Measurements from ENCODE around the gene ULBP2.
A peak's percentile ranks its signal among the peaks of the same experiment; 100 is the strongest.
"Not testable (repeated sequence)": the region's sequence is repeated elsewhere in the genome, so short reads cannot be mapped to it uniquely, and the experiment has no call there.

The ULBP2 gene

DNA sequence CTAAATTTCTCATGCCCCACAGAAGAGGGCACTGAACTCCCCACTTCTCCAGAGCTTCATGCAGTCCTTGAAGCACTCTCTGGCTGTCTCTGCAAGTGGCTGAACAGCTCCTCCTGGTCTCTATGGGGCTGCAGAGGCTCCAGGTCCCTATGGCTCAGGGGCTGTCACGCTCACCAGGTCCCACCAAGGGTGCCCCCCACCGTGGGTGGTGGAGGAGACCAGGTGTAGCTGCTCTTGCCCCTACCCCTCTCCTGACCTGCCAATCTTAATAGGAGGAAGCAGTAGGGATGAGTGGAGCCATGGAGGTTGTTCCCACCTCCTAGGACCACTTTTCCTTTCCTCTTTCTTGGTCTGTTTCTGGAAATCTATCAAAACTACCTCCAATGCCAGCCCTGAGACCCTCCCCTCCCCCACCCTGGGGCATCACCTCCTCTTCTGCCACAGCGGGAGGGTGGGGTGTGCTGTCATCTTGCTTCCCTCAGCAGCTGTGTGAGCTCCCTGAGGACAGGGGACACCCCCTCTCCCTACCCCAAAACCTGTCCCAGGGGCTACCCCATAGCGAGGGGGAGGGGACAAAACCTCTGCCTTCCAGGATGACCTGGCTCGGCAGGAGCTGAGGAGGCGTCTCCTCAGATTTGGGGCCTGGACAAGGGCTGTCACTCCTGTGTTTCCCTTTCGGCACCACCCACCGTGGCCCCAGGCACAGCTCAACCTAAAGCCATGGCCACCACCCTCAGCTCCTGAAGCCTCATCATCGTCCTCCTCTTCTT is 31.9 kb upstream of the ULBP2 start:
- DNase-seq, result no peak

DNA sequence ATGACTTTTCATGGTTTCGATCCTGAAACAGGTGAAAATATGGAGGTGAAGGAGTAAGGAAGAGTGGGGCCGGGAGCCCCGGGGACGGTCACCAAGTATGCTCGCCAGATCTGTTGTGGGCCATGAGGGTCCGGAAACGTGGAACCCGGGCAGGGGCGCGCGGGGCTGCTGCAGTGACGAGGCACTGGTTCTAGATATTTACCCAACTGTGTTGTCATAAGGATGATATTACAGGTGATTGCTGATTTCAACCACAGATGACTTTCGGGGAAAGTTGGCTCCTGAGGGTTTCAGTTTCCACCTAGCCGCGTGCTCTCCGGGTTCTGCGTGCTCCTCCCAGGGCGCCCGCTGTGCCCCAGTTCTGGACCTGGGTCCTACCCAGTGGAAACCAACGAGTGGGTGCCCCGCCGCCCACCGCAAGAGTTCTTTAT is 31.1 kb upstream of the ULBP2 start:
- DNase-seq, result no peak

DNA sequence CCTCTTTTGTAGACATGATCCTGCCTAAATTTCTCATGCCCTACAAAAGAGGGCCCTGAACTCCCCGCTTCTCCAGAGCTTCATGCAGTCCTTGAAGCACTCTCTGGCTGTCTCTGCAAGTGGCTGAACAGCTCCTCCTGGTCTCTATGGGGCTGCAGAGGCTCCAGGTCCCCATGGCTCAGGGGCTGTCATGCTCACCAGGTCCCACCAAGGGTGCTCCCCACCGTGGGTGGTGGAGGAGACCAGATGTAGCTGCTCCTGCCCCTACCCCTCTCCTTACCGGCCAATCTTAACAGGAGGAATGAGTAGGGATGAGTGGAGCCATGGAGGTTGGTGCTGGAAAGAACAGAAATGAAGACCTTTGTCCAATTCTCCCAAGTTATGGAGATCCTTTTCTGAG is 29.1 kb upstream of the ULBP2 start:
- DNase-seq, result not testable (repeated sequence)

DNA sequence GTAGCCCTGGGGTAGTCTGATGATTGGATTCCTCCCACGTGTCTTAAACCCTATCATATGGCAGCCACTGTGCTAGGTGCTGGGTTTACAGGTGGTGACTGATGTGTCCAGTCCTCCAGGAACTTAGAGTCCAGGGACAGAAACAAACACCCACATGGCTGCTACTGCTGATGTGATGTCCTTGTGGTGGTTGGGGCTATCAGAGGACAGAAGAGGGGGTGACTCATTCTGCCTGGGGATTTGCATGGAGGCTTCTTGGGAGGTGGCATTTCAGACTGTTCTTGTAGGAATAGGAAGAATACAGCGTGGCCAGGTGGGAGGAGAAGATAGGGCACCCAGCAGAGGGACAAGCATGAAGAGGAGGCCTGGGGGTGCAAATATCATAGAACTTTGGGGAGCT is 28.7 kb upstream of the ULBP2 start:
- no peak for DNase-seq

DNA sequence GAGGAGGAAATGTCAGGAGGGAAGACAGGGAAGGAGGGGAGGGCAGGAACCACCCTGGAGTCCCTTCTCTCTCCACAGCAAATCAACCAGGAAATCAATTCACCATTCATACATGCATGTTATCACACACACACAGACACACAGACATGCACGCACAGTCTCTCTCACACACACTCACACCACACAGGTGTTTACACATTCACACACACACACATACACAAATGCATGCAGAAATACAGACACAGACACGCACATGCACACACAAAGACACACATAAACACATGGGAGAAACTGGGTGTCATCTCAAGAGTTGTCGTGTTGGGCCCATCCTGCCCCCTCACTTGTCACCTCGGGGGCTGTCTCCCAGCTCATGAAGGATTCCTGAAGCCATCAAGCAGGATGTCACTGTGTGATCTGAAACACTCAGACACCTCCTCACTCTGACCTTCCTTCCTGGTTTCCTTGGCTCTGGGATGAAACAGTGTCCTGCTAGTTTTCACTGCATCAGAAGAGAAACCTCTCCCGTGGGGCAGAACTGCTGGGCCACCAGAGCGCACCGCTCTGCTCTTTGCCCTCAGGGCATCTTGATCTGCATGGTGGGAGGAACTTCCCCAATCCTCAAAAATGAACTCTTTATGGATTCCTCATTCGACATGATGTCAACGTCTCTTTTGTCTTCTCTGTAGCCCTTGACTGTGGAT is 28.1 kb upstream of the ULBP2 start:
- DNase-seq, result no peak

DNA sequence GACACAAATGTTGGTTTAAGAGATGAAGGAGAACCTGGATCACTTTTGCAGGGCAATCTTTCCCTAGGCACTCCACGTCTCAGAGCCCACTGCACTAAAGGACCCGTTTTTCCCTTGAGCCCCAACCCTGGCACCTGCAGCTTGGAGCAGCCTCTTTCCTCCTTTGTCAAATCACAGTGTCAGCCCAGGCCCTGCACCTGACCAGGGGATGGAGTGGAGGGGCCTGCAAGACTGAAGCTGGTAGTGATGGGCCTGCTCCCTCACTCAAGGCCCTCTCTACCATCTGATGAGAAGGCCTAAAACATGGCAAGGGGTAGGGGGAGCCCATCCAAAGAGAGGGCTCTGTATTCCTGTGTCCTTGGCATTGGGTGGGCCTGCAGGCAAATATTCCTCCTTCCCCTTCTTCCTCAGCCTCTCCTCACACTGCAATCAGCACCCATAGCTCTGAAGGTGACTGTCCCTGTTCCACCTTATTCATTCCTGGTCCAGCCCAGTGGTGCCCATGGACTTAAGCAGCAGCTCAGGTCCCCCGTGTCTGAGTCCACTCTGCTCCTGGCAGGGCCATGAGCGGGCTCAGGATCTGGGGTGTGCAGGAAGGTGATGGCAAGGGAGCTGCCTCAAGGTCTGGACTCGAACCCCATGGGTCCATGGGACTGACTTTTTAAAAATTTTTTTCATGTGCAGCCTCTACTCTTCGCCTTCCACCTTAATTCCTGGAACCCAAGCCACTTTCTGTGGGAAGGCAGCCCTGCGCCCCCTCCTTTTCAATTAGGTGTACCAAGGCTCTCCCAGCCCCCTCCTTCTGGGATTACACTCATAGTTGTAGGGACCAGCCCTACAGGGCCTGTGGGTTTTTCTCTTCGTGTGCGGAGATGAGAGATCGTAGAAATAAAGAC is 25.6 kb upstream of the ULBP2 start:
- no peak for DNase-seq

DNA sequence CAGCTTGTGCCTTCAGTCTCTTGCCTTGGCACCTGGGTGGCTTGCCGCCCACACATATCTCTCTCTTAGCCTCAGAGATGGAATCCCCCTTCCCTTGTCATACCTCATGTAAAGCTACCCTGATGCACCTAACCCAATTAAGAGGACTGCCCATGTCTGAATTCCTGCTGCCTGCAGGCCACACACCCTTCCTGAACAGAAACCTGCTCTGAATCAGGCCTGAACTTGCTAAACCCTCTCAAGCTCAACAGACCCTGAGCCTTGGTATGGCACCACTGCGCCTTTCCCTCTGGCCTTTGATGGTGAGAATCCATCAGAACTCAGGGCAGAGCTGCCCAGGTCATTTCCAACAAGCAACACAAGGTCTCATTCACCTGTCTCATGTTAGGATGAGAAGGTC is 24.1 kb upstream of the ULBP2 start:
- no peak for DNase-seq

DNA sequence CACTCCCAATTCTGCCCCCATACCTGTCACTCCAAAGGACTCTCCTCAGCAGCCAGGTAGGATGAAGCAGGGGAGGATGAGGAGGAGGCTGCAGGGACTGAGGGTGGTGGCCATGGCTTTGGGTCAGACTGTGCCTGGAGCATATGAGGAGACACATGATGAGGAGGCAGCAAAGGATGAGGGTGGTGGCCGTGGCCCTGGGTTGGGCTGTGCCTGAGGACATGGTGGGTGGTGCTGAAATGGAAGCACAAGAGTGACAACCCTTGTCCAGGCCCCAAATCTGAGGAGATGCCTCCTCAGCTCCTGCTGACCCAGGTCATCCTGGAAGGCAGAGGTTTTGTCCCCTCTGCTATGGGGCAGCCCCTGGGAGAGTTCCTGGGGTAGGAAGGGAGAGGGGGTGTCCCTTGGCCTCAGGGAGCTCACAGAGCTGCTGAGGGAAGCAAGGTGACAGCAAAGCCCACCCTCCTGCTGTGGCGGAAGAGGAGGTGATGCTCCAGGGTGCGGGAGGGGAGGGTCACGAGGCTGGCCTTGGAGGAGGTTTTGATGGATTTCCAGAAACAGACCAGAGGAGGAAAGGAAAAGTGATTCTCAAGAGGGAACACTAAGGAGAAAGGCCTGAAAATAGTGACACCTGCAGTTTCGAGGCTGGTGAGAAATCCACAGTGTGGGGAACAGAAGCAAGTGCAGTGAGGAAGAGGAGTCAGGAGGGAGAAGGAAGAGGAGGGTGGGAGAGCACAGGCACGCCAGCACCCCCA is 23.5 kb upstream of the ULBP2 start:
- DNase-seq, result no peak

DNA sequence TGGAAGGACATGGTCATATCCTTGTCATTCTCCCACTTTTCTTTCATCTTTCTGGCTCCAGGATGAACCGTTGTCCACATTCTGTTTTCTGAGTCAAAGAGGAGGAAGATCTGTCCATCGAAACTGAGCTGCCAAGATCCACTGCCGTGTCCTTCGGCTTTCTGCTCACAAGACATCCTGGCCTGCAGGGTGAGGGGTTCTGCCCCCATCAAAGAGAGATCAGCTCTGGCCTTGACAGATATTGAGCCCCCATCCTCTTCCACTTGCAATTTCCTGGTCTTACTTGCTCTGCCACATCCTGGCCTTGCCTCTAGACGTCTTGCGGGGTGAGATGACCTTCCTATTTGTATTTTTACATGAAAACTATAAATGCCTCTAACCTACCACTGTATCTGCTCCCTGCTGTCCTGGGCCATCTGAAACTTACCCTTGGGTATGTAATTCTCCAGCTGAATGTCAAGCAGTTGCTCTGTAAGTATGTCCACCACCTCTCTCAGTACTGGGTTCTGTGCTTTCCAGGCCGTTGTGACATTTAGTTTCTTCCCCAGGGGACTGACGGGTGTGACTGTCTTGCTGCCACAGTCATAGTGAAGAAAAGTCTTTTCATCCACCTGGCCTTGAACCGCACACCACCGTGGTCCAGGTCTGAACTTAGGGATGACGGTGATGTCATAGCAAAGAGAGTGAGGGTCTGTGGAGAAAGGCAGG is 22.5 kb upstream of the ULBP2 start:
- not testable (repeated sequence) for DNase-seq

DNA sequence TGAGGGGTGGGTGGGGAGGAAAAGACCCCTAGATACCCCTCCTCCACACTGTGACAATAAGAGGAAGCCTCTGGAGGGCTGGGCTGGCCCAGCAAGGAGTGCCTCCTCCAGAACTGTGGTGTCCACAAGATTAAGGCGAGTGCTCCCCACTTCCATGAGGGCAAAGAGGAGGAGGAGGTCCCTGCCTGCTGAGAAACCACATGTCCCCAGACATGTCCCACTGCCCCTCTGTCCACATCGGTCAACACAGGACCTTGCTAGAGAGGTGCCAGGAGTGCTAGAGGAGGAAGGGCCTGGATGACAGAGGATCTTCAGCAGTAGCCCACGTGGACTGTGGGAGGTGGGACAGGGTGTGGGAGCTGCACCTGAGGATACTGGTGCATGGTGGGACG is 22.0 kb upstream of the ULBP2 start:
- DNase-seq, result no peak

DNA sequence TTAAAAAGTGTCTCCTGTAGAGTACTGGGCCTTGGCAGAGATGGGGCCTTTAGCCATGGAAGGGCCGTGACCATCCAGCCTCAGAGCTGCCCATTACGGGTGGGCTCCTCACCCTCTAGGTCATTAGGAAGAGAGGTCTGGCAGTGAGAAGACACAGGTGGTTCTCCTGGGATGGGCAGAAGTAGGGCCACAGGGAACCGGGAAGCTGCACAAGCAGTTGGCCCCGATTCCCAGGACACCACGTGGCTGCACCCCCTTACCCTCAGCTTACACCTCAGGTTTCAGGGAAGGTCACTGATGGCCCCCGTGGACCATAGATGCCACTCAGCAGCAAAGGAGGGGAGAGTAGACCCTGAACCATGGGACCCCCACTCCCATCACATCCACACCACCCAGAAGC is 20.5 kb upstream of the ULBP2 start:
- no peak for DNase-seq

DNA sequence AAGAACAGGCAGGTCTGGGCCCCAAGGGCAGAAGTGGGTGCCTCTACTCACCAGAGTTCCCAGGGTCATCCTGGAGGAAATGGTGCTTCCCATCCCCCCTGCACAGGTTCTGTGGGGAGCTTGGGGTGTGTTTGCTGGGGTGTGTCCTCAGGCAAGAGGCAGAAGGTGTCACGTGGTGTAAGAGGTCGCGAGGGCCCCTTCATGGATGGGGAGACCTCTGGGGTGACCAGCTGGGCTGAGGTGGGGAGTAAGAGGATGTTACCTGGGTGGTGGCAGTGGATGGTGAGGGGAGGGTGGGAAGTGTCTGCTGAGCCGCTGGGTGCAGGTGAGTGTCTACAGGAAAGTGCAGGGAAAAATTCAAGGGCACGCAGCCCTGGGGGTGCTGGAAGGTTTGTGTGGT is 19.7 kb upstream of the ULBP2 start:
- not testable (repeated sequence) for DNase-seq

DNA sequence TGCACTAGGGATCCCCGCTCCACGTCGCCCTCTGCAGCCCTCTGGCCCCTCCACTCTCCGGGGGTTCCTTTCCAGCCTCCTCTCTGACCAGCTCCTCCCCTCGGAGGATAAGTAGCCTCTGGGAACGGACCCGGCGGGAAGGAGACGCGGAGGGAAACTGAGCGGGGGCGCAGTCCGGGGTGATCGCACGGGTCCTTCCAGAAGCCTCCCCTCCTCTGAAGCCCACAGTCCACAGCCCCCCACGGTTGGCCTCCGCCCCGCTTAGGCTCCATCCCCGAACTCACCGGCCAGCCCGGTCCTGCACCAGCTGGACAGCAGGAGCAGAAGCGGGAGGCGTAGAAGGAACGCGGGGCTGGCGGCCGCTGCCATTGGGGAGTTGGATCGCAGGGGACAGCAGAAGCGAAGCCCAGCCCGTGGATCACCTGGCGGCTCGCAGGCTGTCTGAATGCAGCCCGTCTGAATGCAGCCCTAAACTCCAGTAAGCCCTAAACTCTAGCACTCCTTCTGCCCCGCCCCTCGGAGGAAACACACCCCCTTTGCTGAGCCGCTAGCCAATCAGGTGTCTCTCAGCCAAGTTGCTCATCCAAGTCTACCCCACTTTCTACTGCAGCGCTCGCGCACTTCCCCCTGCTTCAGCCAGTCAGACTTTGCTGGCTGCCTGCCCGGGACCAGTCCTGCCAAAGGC is 19.0 kb upstream of the ULBP2 start, which contains the start of gene RAET1G:
Gene RAET1G, minus strand, starts transcription at position 480 of the 685 bp plus-strand sequence. Its CDS starts 111 bp downstream, at position 369.
- DNase-seq, result peak; percentile 85

DNA sequence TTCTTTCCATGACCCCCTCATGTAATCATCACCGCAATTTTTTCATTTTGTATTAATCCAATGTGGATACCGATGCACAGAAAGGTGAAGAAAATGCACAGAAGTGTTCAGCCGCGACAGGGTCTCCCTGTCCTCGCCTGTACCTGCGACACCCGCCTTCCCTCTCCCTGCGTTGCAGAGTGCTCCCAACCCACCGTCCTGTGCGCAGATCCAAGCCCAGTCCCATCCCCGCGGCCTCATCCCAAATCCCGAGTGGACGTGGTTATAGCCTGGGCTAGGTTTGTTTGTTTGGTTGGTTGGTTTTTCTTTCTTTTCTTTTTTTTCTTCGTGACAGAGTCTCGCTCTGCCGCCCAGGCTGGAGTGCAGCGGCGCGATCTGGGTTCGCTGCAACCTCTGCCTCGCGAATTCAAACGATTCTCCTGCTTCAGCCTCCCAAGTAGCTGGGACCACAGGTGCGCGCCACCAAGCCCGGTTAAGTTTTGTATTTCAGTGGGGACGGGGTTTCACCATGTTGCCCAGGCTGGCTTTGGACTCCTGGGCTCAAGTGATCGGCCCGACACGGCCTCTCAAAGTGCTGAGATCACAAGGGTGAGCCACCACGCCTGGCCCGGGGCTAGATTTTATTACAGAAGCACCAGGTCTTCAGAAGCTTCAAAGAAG is 18.4 kb upstream of the ULBP2 start:
- DNase-seq, result no peak

DNA sequence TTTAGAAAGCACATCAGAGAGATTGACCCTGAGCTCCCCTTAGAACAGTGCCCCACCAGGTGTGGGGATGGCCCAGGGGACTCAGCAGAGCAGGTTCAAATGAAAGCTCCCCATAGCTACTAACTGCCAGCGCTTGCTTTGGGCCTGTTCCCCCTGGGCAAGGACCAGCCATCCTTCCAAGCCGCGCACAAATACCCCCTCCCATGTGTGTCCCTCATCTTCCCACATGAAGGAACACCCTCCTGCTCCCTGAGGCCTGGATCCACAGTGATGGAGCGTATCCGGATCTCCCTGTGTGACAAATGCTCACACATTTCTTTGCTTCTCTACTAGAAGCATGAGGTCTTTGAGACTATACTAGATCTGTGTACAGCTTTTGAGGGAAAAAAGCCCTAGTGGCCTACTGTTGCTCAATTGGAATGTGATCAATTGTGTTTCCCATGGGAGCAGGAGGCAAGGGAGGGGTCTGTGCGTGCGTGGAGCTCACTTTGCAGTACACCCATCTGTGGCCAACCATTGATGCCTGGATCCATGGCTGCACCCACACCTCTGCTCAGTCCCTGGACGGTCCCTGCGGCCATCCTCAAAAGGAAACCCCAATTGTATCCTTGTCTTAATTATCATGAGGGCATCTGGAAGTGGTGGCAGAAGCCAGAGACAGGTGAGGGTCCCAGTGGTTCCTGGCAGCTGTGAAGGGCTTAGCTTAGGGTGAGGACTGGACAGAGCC is 17.4 kb upstream of the ULBP2 start:
- no peak for DNase-seq

DNA sequence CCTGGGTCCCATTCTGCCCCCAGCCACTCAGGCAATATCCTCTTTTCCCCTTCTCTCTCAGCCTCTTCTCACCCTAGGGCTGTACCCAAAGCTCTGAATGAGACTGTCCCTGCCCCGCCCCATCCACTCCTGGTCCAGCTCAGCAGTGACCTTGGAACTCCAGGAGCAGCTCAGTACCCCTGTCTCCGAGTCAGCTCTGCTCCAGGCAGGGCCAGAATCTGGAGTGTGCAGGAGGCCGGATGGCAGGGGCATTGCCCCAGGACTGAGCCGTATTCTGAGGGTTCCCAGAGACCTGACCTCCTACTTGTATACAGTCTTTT is 16.9 kb upstream of the ULBP2 start:
- DNase-seq, result no peak

DNA sequence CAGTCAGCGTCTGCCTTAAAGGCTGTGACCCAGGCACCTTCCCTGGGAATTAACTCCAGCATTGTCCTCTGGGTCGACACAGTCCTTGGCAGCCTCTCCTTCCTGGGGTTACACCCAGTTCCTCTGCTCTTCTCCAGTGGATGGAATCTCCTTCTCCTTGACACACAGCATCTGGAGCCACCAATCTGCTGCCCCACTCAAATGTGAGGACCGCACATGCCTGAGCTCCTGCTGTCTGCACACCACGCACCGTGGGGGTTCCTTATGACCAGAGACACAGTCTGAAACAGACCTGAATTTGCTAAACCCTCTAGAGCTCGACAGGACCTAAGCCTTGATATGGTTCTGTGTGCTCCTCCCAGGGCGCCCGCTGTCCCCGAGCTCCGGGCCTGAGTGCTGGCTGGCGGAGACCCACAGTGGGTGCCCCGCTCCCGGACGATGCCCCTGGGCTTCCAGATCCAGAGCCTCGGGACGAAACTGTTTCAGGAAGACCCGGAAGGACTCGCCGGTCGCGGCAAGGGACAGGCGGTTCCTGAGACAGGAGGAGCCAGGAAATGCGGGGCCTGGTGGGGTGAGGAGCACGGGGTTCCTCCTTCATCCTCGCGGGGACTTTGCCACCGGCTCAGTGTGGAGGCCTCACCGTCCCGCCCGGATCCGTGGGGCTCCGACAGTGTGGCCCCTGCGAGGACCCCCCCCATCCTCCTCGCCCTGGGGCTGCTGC is 16.4 kb upstream of the ULBP2 start:
- DNase-seq, result peak; percentile 14

DNA sequence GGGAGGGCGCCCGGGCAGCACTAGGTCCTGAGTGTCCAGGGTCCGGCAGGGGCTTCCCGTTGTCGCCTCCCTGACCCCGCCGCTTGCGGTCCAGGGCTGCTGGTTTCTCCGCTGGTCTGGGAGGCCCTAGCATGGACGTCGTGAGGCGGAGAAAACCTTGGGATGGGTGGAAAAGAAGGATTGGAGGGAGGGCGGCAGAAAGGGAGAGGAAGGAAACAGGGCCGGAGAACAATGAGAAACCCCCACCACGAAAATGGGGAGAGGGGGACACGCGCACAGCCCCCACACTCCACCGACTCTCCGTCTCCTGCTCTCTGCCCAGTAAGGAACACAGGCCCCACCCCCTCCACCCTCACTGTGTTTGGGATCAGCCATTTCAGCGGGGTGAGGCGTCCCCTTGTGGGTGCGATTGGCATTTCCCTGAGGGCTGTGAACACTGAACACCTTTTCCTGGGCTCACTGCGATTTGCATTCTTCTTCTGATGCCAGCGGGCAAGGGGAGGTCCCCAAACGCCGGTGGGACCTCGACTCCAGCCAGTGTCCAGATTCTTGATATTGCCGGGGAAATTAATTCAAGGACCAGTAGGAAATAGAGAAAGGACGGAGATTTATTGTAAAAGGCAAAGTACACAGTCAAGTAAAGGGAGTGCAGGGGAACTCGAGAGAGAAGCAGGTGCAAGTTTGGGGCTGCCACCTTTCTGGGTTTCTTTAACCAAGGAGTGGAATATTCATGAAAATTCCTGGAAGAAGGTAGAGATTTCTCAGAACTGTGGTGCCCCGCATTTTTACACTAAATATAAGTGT is 15.6 kb upstream of the ULBP2 start:
- DNase-seq, result peak; percentile 76

DNA sequence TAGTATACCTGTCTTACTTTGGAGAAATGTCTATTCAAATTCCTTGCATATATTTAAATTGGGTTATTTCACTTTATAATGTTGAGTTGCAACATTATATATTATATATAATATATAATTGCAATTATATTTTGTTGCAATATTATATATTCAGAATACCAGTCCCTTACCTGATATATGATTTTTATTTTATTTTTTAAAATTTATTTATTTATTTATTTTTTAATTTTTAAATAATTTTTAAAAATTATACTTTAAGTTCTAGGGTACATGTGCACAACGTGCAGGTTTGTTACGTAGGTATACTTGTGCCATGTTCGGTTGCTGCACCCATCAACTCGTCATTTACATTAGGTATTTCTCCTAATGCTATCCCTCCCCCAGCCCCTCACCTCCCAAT is 14.8 kb upstream of the ULBP2 start:
- DNase-seq, result not testable (repeated sequence)

Data from CD4-positive, alpha-beta T cell treated with Interleukin-6 for 4 hours (primary cell).